Measurements from ENCODE around the gene RALGPS2.

RALGPS2 gene

DNA sequence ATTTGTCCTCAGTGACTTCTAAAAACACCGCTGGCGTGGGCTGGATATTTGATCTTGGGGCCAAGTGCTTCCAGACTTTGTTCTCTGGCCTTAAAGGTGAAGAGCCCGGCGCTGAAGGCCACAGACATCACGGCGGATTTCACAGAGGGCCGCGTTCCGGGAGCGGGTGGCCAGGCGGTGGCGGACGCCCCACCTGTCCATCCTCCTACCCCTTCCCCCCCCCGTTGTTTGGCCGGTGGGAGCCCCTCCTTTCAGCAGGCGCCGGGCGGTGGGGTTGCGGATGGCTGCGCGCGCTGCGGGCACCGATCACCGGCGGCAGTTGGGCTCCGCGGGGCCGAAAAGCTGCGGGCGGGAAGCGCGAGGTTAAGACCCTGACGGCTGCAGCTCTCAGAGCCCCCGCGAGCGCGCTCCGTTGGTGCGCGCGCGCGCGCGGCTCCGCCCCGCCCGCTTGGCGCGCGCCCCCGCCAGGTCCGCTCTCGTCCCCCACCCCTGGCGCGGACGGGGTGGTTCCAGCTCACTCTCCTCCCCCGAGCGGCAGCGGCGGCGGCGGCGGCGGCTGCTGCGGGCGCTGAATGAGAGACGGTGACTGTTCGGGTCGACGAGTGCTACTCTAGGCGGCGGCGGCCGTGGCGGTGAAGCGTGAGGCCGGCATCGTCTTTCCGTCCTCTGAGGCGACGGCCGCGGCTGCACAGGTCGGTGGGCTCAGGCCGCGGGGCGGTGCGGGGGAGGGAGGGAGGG lies at the start of gene RALGPS2:
RALGPS2 (plus strand) TSS at position 517 of the 738 bp plus-strand sequence. CDS start 51,521 bp downstream, outside the sequence.
- DNase-seq (ENCODE audit: low read depth), result no peak

- DNase-seq (ENCODE audit: low read depth), result no peak
These were observed 45.8 kb upstream of the RALGPS2 start for GRCh38 chr1:178679237-178679636.

GRCh38 chr1:178682429-178682828 lies 42.6 kb upstream of the RALGPS2 start:
- DNase-seq (ENCODE audit: low read depth), result no peak

GRCh38 chr1:178682886-178683285 lies 42.2 kb upstream of the RALGPS2 start:
- DNase-seq (ENCODE audit: low read depth), result no peak

- DNase-seq (ENCODE audit: low read depth), result no peak
These were observed 41.8 kb upstream of the RALGPS2 start for GRCh38 chr1:178683291-178683690.

DNA sequence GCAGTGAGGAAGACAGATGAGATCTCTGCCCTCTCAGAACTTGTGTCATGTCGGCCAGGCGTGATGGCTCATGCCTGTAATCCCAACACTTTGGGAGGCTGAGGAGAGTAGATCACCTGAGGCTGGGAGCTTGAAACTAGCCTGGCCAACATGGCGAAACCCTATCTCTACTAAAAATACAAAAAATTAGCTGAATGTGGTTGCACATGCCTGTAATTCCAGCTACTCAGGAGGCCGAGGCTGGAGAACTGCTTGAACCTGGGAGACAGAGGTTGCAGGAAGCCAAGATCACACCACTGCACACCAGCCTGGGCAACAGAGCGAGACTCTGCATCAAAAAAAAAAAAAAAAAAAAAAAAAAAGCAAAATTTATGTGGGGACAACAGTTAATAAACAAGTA lies 40.9 kb upstream of the RALGPS2 start:
- DNase-seq (ENCODE audit: low read depth), result no peak

DNA sequence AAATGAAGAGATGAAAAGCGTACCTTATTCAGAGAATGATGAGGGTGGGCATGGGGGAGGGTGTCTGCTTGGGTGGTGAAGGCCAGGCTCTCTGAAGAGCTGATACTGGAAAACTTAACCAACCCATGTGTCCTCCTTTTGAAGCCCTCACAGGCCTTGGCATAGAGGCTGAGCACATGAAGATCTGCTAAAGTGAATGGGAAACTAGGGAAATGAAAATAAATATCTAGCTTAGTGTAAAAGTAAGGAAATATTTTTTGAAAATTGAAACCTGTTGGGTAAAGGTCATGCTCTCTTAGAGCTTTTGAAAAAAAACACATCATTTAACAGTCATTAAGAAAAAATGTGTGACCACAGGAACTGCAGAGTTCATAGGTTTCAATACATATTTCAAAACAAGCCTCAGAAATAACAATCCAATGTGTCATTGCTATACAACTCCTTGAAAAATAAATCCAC lies 40.5 kb upstream of the RALGPS2 start:
- no peak for DNase-seq (ENCODE audit: low read depth)

- DNase-seq (ENCODE audit: low read depth), result no peak
These were observed 38.6 kb upstream of the RALGPS2 start for GRCh38 chr1:178686407-178686806.

DNA sequence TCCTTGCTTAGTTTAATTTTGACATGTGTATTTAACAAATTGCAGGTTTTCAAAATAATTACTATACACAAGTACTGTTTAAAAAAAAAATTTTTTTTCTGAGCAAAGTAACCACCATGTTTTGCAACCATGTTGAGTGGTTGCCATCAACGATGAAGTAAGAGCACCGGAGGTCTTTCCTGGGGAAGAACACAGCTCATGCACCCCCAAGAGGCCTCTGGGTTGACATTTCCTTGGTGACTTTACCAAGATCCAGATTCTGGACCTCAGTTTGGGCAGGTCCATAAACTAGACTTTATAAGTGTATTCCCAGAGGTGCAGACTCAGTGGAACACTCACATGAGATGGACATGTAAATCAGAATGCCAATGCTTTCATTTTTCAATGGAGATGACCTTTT lies 36.8 kb upstream of the RALGPS2 start:
- no peak for DNase-seq (ENCODE audit: low read depth)

- DNase-seq (ENCODE audit: low read depth), result no peak
These were observed 35.3 kb upstream of the RALGPS2 start for GRCh38 chr1:178689769-178690168.

DNA sequence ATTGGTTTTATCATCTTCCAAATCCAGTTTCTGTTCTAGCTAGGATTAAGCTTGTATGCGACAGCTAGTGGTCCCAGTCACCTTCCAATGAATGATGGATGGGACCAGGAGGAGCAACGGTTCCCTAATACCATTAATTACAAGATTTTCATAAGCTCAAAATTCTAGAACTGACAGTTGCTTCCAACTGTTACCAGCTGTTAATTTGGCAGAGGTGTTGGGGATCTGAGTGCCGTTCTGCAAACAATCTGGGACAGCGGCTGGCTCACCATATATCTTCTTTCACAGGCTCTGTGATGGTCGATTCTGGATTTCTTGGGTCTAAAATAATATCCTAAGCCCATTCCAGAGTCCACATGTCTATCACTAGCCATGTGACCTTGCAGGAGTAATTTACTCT lies 34.5 kb upstream of the RALGPS2 start:
- DNase-seq (ENCODE audit: low read depth), result no peak

DNA sequence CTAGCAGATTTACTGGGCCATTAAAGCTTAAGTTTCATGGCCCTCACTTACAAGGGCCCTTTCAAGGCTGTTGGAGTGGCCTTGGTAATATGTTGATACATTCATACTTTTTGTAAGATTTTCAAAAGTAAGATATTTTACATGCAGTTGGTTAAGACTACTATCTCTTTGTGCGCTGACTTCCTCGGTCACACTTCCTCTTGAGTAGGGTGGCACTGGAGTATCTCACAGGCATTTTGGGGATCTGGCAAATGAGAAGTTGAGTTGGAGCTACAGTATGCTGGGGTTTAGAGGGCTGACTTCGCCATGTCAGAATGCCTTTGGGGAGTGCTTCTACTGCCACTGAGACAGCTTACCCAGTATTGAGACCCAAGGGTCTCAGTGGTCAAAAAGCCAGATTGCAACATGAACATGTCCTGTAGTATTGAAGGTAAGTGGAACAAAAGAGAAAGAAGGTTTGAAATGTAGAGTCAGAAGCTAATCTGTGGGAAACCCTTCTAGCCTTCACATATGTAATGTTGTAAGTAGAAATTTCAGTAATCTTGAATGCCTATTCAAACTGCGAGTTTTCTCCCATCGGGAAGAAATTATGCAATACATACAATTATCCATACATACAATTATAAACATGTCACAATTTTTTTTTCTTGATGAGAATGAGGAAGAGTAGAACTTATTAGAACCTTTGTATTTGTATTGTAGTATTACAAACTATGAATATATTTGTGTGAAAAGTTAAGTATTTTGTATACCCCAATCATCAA lies 32.3 kb upstream of the RALGPS2 start:
- DNase-seq (ENCODE audit: low read depth), result no peak

DNA sequence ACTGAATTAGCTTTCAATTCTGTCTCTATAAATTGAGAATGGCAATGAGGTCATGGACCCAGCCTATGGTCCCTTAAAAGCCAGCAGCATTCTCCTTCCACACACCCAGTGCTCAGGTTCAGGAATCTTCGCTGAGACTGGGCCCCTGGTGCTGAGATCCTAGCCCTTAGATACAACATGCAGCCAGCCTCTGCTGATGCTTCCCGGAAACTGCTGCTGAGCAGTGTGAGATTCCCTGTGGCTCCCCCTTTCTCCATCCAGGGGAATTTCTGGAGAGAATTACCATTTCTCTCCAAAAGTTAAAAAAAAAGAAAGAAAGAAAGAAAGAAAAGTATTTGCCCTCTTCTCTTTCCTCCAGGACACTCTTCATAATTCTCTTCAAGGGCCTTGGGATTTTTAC lies 31.7 kb upstream of the RALGPS2 start:
- DNase-seq (ENCODE audit: low read depth), result no peak

- no peak for DNase-seq (ENCODE audit: low read depth)
These were observed 30.0 kb upstream of the RALGPS2 start for GRCh38 chr1:178694923-178695525.

- no peak for DNase-seq (ENCODE audit: low read depth)
These were observed 22.9 kb upstream of the RALGPS2 start for GRCh38 chr1:178702146-178702545.

- no peak for DNase-seq (ENCODE audit: low read depth)
These were observed 20.2 kb upstream of the RALGPS2 start for GRCh38 chr1:178704833-178705232.

GRCh38 chr1:178706432-178706831 lies 18.6 kb upstream of the RALGPS2 start:
- no peak for DNase-seq (ENCODE audit: low read depth)

DNA sequence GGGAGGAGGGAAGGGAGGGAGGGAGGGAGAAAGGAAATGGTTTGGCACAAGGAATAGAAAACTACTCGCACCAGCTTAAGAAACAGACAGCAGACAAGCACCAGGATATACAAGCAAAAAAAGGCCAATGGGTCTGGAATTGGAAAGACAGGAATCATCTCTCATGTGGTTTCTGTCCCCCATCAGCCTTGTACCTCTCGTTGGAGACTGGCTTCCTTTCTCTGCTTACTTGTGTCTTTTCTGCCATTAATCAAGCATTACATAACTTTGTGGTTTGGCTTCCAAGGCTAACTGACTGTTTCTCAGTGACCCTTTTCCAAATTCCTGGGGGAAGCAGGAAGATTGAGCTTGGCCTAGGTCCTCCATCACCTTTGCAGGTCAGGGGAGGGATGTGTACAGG lies 11.8 kb upstream of the RALGPS2 start:
- no peak for DNase-seq (ENCODE audit: low read depth)

- DNase-seq (ENCODE audit: low read depth), result no peak
These were observed 10.6 kb upstream of the RALGPS2 start for GRCh38 chr1:178714453-178714852.

- no peak for DNase-seq (ENCODE audit: low read depth)
These were observed 8.9 kb upstream of the RALGPS2 start for GRCh38 chr1:178716111-178716510.

- DNase-seq (ENCODE audit: low read depth), result no peak
These were observed 6.5 kb upstream of the RALGPS2 start for GRCh38 chr1:178718520-178718919.

DNA sequence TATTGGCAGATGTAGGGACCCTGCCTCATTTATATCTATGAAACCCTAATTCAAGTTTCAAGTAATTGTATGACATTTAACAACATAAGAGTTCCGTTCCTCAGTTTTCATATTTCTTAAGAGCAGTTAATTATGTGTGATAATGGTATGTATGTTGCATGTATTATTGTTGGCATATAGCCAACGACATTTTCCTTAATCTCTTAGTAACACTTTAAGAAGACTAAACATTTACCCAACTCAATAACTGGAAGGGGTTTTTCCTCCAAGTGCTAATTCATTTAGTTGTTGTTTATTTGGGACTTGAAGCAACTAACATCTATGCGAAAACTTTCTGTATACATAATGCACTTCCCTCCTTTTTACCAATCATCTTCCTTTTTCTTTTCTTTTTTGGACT lies 1.5 kb upstream of the RALGPS2 start:
- no peak for DNase-seq (ENCODE audit: low read depth)

- DNase-seq (ENCODE audit: low read depth), result no peak
These were observed 692 bp upstream of the RALGPS2 start for GRCh38 chr1:178724376-178724727.

Data from stimulated activated CD8-positive, alpha-beta memory T cell treated with anti-CD3 and anti-CD28 coated beads, Interleukin-15, amount 100 ng/mL, for 1 hour (primary cell).